ENCODE measurements around the gene FADS2.

Gene FADS2

GRCh38 chr11:61893981-61894380, 65.9 kb downstream of the FADS2 start:
- H3K4me3 ChIP-seq (ENCODE audit: low read length) = no peak overlapping the region
- H3F3A ChIP-seq (ENCODE audit: control insufficient read depth, insufficient read depth) = peaks cover 7% of the 10 kb centered on the region
- no peaks in the 10 kb centered on the region for H3K9me3 ChIP-seq (ENCODE audit: control insufficient read depth, insufficient read depth, low read length)
- H3K4me2 ChIP-seq (ENCODE audit: low read length) = no peak overlapping the region
- H3K27ac ChIP-seq (ENCODE audit: low read depth, low read length) = no peak overlapping the region
- no peaks in the 10 kb centered on the region for H3K27me3 ChIP-seq (ENCODE audit: control insufficient read depth, low read length)
- H4K20me1 ChIP-seq (ENCODE audit: control insufficient read depth, insufficient read depth, low read depth, low read length) = no peaks in the 10 kb centered on the region
- H3K79me2 ChIP-seq (ENCODE audit: control insufficient read depth, low read length) = peaks cover 10% of the 10 kb centered on the region
- peaks cover 57% of the 10 kb centered on the region for H3K4me1 ChIP-seq (ENCODE audit: control insufficient read depth, low read length)
- TF ChIP-seq CTCF (IDR thresholded peaks at IDR 0.05; ENCODE audit: low read depth, low read length, poor library complexity, severe bottlenecking) (no peak), EZH2phosphoT487 (IDR thresholded peaks at IDR 0.05; ENCODE audit: borderline replicate concordance, low read length) (no peak)
- H3K9me2 ChIP-seq (replicated peaks; ENCODE audit: control insufficient read depth, low read length) = no peaks in the 10 kb centered on the region
- no peaks in the 10 kb centered on the region for H3K36me3 ChIP-seq (ENCODE audit: control insufficient read depth, low read length)

GRCh38 chr11:61895046-61895717, 67.1 kb downstream of the FADS2 start:
- Histone ChIP-seq H3K4me2 (ENCODE audit: low read length) (no peak overlapping the region), H3K27me3 (ENCODE audit: control insufficient read depth, low read length) (no peaks in the 10 kb centered on the region), H3F3A (ENCODE audit: control insufficient read depth, insufficient read depth) (peaks cover 7% of the 10 kb centered on the region), H4K20me1 (ENCODE audit: control insufficient read depth, insufficient read depth, low read depth, low read length) (no peaks in the 10 kb centered on the region), H3K27ac (ENCODE audit: low read depth, low read length) (no peak overlapping the region), H3K36me3 (ENCODE audit: control insufficient read depth, low read length) (no peaks in the 10 kb centered on the region), H3K79me2 (ENCODE audit: control insufficient read depth, low read length) (peaks cover 8% of the 10 kb centered on the region), H3K4me1 (ENCODE audit: control insufficient read depth, low read length) (peaks cover 58% of the 10 kb centered on the region), H3K4me3 (ENCODE audit: low read length) (no peak overlapping the region), H3K9me3 (ENCODE audit: control insufficient read depth, insufficient read depth, low read length) (no peaks in the 10 kb centered on the region), H3K9me2 (replicated peaks; ENCODE audit: control insufficient read depth, low read length) (no peaks in the 10 kb centered on the region)
- no peak for TF ChIP-seq CTCF (IDR thresholded peaks at IDR 0.05; ENCODE audit: low read depth, low read length, poor library complexity, severe bottlenecking)
- no peak for TF ChIP-seq EZH2phosphoT487 (IDR thresholded peaks at IDR 0.05; ENCODE audit: borderline replicate concordance, low read length)

GRCh38 chr11:61895718-61896059, 67.6 kb downstream of the FADS2 start:
- Histone ChIP-seq H3F3A (ENCODE audit: control insufficient read depth, insufficient read depth) (peaks cover 7% of the 10 kb centered on the region), H3K4me3 (ENCODE audit: low read length) (no peak overlapping the region), H3K27ac (ENCODE audit: low read depth, low read length) (no peak overlapping the region), H3K36me3 (ENCODE audit: control insufficient read depth, low read length) (no peaks in the 10 kb centered on the region), H3K9me3 (ENCODE audit: control insufficient read depth, insufficient read depth, low read length) (no peaks in the 10 kb centered on the region), H3K9me2 (replicated peaks; ENCODE audit: control insufficient read depth, low read length) (no peaks in the 10 kb centered on the region), H3K4me2 (ENCODE audit: low read length) (no peak overlapping the region), H3K79me2 (ENCODE audit: control insufficient read depth, low read length) (peaks cover 3% of the 10 kb centered on the region), H4K20me1 (ENCODE audit: control insufficient read depth, insufficient read depth, low read depth, low read length) (no peaks in the 10 kb centered on the region), H3K4me1 (ENCODE audit: control insufficient read depth, low read length) (peaks cover 53% of the 10 kb centered on the region), H3K27me3 (ENCODE audit: control insufficient read depth, low read length) (no peaks in the 10 kb centered on the region)
- TF ChIP-seq CTCF (IDR thresholded peaks at IDR 0.05; ENCODE audit: low read depth, low read length, poor library complexity, severe bottlenecking) = no peak
- TF ChIP-seq EZH2phosphoT487 (IDR thresholded peaks at IDR 0.05; ENCODE audit: borderline replicate concordance, low read length) = no peak
